Measurements from ENCODE around the gene MSX1.

Gene MSX1

GRCh38 chr4:4858527-4859324, 739 bp upstream of the MSX1 start:
- no peak for DNase-seq

GRCh38 chr4:4859799-4860599, 534 bp downstream of the MSX1 start:
- DNase-seq = no peak

- DNase-seq = no peak
Observed at GRCh38 chr4:4860600-4861389, 1.3 kb downstream of the MSX1 start.

- DNase-seq = no peak
Observed at GRCh38 chr4:4861390-4862018, 2.0 kb downstream of the MSX1 start.

- DNase-seq = no peak
Observed at GRCh38 chr4:4862071-4862551, 2.6 kb downstream of the MSX1 start.

- DNase-seq = no peak
Observed at GRCh38 chr4:4862665-4863482, 3.4 kb downstream of the MSX1 start.

- peak; percentile 50 for DNase-seq
Observed at GRCh38 chr4:4864443-4864939, 5.0 kb downstream of the MSX1 start.

GRCh38 chr4:4864940-4865704, 5.7 kb downstream of the MSX1 start:
- DNase-seq = no peak

- DNase-seq = no peak
Observed at GRCh38 chr4:4865705-4866123, 6.2 kb downstream of the MSX1 start.

- peak; percentile 26 for DNase-seq
Observed at GRCh38 chr4:4866124-4866865, 6.8 kb downstream of the MSX1 start.

GRCh38 chr4:4866866-4867374, 7.5 kb downstream of the MSX1 start:
- no peak for DNase-seq

- no peak for DNase-seq
Observed at GRCh38 chr4:4867375-4868039, 8.0 kb downstream of the MSX1 start.

GRCh38 chr4:4868040-4868757, 8.7 kb downstream of the MSX1 start:
- no peak for DNase-seq

GRCh38 chr4:4868758-4869723, 9.6 kb downstream of the MSX1 start:
- no peak for DNase-seq

- no peak for DNase-seq
Observed at GRCh38 chr4:4869731-4870571, 10.5 kb downstream of the MSX1 start.

GRCh38 chr4:4870576-4871241, 11.2 kb downstream of the MSX1 start:
- no peak for DNase-seq

Measured in NCI-H1105 treated with DMSO at 0.1 percent for 48 hours (cell line).